ENCODE data around the gene RAB19. TPM values are rescaled to one million over a fixed set of nuclear protein-coding genes. Genes with fewer than 3 reads are reported as not detected.

Gene RAB19
- total and polyA plus RNA-seq, 2 of the 8 experiments (the other 6 are each of a cell fraction or from before 2014, with no cell fraction given): 9.8 to 11.0 TPM

- peaks cover 31 to 85% of the 10 kb centered on the region in 2 experiments for H3K79me2 ChIP-seq (ENCODE audit: control insufficient read depth in 1 of 2, insufficient read depth in 2 of 2, low read length in 2 of 2)
- no peak overlapping the region for H3K9ac ChIP-seq (replicated peaks in 1 of 4; ENCODE audit: extremely low read depth in 1 of 4, low read depth in 3 of 4, low read length in 3 of 4)
- H3K4me3 ChIP-seq (ENCODE audit: extremely low read depth in 1 of 4, insufficient read depth in 2 of 4, low read depth in 3 of 4, low read length in 4 of 4): no peak overlapping the region
- no peak overlapping the region for H3K4me2 ChIP-seq (ENCODE audit: insufficient read depth in 1 of 2, low read depth in 2 of 2, low read length in 2 of 2)
- WGBS, 2 experiments (ENCODE audit: extremely low coverage in 1 of 2, insufficient coverage in 1 of 2, insufficient read length in 1 of 2, insufficient replicate concordance in 2 of 2, low coverage in 1 of 2, low lambda C conversion rate in 2 of 2, missing lambda C conversion rate in 1 of 2): 100% methylated on average over 1 of the region's 1 CpG; no CpG with 5 or more reads in 1 of the 2 experiments
- DNase-seq (ENCODE audit: low read depth in 1 of 2, low spot score in 2 of 2): no peak
- H3K4ac ChIP-seq (replicated peaks; ENCODE audit: insufficient read length, low read depth, low read length): no peak overlapping the region
- peaks cover 4 to 13% (median 11%) of the 10 kb centered on the region in 4 experiments for H3K4me1 ChIP-seq (replicated peaks in 1 of 4; ENCODE audit: control insufficient read depth in 3 of 4, insufficient read depth in 4 of 4, low read length in 3 of 4)
- ChIA-PET POLR2A (ENCODE audit: partially characterized antibody) (interaction anchor here (0.6 to 1.1 kb wide), 3 partner anchors 8 to 87 kb away, joined by 3 read pairs; no protein-coding TSS in a partner anchor), CTCF (ENCODE audit: partially characterized antibody) (interaction anchor here (1.2 kb wide), 1 partner anchor 52 kb away, joined by 3 read pairs; no protein-coding TSS in a partner anchor)
- peaks cover 11% of the 10 kb centered on the region for H3K79me1 ChIP-seq (ENCODE audit: low read depth, low read length)
- no peak overlapping the region for H3K27ac ChIP-seq (ENCODE audit: low read depth, low read length)
- no peak overlapping the region for H4K8ac ChIP-seq (ENCODE audit: extremely low read depth, insufficient read depth, low read length)
- no peak overlapping the region for H4K91ac ChIP-seq (replicated peaks; ENCODE audit: insufficient read length, low read length)
- 0 out of 2 replicates have a peak, but pooled peaks cover 3% of the 10 kb centered on the region for H3K23me2 ChIP-seq (ENCODE audit: low read depth, low read length)
- H2BK15ac ChIP-seq (ENCODE audit: low read length): no peak overlapping the region
- H3K18ac ChIP-seq (ENCODE audit: extremely low read depth, low read length): no peak overlapping the region
- H3K27me3 ChIP-seq (replicated peaks in 1 of 4; ENCODE audit: control insufficient read depth in 3 of 4, extremely low read depth in 1 of 4, insufficient read depth in 3 of 4, low read length in 3 of 4): no peaks in the 10 kb centered on the region
- H2AK5ac ChIP-seq (ENCODE audit: low read depth, low read length): no peak overlapping the region
- peaks cover 9 to 16% of the 10 kb centered on the region in 2 experiments for H4K20me1 ChIP-seq (replicated peaks in 1 of 2; ENCODE audit: control insufficient read depth in 1 of 2, insufficient read depth in 2 of 2, low read length in 2 of 2)
- no peak overlapping the region for H2BK20ac ChIP-seq (ENCODE audit: low read length)
- no peak for FAIRE-seq
- H2AFZ ChIP-seq (ENCODE audit: low read length): no peak overlapping the region
- no peak overlapping the region for H4K5ac ChIP-seq (ENCODE audit: insufficient read length, low read depth, low read length)
- no peak overlapping the region for H2BK120ac ChIP-seq (replicated peaks; ENCODE audit: low read depth, low read length)
- no peak overlapping the region for H3K56ac ChIP-seq (replicated peaks; ENCODE audit: insufficient read length, low read depth, low read length)
- no peak overlapping the region for H2BK5ac ChIP-seq (ENCODE audit: low read depth, low read length)
- no peak overlapping the region for H2BK12ac ChIP-seq (ENCODE audit: low read depth, low read length)
- H3K36me3 ChIP-seq (ENCODE audit: control insufficient read depth in 2 of 4, insufficient read depth in 4 of 4, low read length in 3 of 4): no peaks in the 10 kb centered on the region
- no peaks in the 10 kb centered on the region for H3K9me3 ChIP-seq (ENCODE audit: insufficient read depth in 2 of 2, low read depth in 1 of 2, low read length in 1 of 2)
- no peak overlapping the region for H3K23ac ChIP-seq (ENCODE audit: insufficient read length)
- no peak overlapping the region for H3K14ac ChIP-seq (ENCODE audit: insufficient read length)
- TF ChIP-seq EGR1 (IDR thresholded peaks at IDR 0.05; ENCODE audit: borderline replicate concordance, low read depth, low read length) (no peak), CREB1 (IDR thresholded peaks at IDR 0.05) (no peak), YY1 (IDR thresholded peaks at IDR 0.05; ENCODE audit: low read depth, low read length) (no peak), RAD21 (IDR thresholded peaks at IDR 0.05 in 1 of 2, conservative IDR thresholded peaks at IDR 0.05 in 1 of 2; ENCODE audit: low read depth in 2 of 2, low read length in 2 of 2) (no peak), KDM4A (IDR thresholded peaks at IDR 0.05; ENCODE audit: low read depth, low read length, severe bottlenecking) (no peak), RNF2 (IDR thresholded peaks at IDR 0.05; ENCODE audit: borderline replicate concordance, low read depth, low read length, missing control alignments, poor library complexity, severe bottlenecking) (no peak), FOSL1 (IDR thresholded peaks at IDR 0.05; ENCODE audit: insufficient read depth, low read depth, low read length) (no peak), CTCF (IDR thresholded peaks at IDR 0.05; ENCODE audit: control extremely low read depth in 1 of 3, insufficient read depth in 1 of 3, low read depth in 1 of 3, low read length in 3 of 3) (no peak), E2F6 (IDR thresholded peaks at IDR 0.05) (no peak), CBX8 (IDR thresholded peaks at IDR 0.05; ENCODE audit: borderline replicate concordance, low read depth, low read length) (no peak)
Measured at GRCh38 chr7:140391634-140392033, 12.2 kb upstream of the RAB19 start.

Measured in H1 (cell line).